CD4-positive, alpha-beta T cell (primary cell): ENCODE results near the gene CRELD1. TPM values are rescaled to one million over a fixed set of nuclear protein-coding genes. Genes with fewer than 3 reads are reported as not detected.
A peak's percentile ranks its signal among the peaks of the same experiment; 100 is the strongest.

Experiments used
- ATAC-seq: fragments of 200-7000 bp; cut with Tn5 transposase; one replicate; pipeline ENCODE4 v1.10.0; 2022; ENCODE audit warnings: mild to moderate bottlenecking; ENCODE audit not compliant: poor library complexity
- CTCF ChIA-PET: fragments of 350-600 bp; sonication (Branson Sonifier 250); formaldehyde crosslinking; loops from one replicate; lab custom pipeline; 2021; ENCODE audit warnings: antibody characterized with exemption, inconsistent platforms; lab: Charles Lee
- POLR2A ChIA-PET: fragments of 350-600 bp; sonication (Branson Sonifier 250); formaldehyde crosslinking; loops from one replicate; lab custom pipeline; 2021; ENCODE audit warnings: antibody characterized with exemption, inconsistent platforms; lab: Charles Lee
- DNase-seq, 14 experiments: peaks; one replicate each; pipeline ENCODE4 v3.0.0-alpha.2; 2013 to 2020; ENCODE audit warnings: mixed read lengths in 2 of 14
- H3K27ac ChIP-seq, 2 donors: one replicate each; pipeline versions ENCODE4 v1.5.1 to v1.7.0; 2013; ENCODE audit warnings: low read length in 2 of 2, low read depth in 1 of 2, mild to moderate bottlenecking in 1 of 2
- H3K27me3 ChIP-seq, 2 experiments: 1 replicate in 1 of 2; 2 replicates in 1 of 2; pipeline versions ENCODE4 v1.6.1 to v1.7.0; 2013; ENCODE audit warnings: low read length in 2 of 2, control low read depth in 1 of 2, mild to moderate bottlenecking in 1 of 2, moderate library complexity in 1 of 2; ENCODE audit not compliant: insufficient read depth in 2 of 2, control insufficient read depth in 1 of 2
- H3K36me3 ChIP-seq: one replicate; pipeline ENCODE4 v1.6.1; 2013; ENCODE audit warnings: low read length, control low read depth; ENCODE audit not compliant: insufficient read depth
- H3K4me1 ChIP-seq: one replicate; pipeline ENCODE4 v1.6.1; 2013; ENCODE audit warnings: low read length, control low read depth; ENCODE audit not compliant: insufficient read depth
- H3K4me3 ChIP-seq: one replicate; pipeline ENCODE4 v1.5.1; 2013; ENCODE audit warnings: mild to moderate bottlenecking, low read length, moderate library complexity
- H3K9me3 ChIP-seq, 2 experiments: 1 replicate in 1 of 2; 2 replicates in 1 of 2; pipeline versions ENCODE4 v1.6.1 to v1.7.0; 2013; ENCODE audit warnings: low read length in 2 of 2, mild to moderate bottlenecking in 2 of 2, control low read depth in 1 of 2, moderate library complexity in 1 of 2; ENCODE audit not compliant: control insufficient read depth in 1 of 2, insufficient read depth in 1 of 2
- H3K27ac Mint-ChIP-seq: one replicate; pipeline ENCODE4 v1.8.0; 2020; ENCODE audit warnings: mixed read lengths
- H3K27me3 Mint-ChIP-seq: one replicate; pipeline ENCODE4 v1.8.0; 2021; ENCODE audit warnings: mixed read lengths
- H3K36me3 Mint-ChIP-seq: one replicate; pipeline ENCODE4 v1.8.0; 2021; ENCODE audit warnings: low read depth, mixed read lengths
- H3K4me1 Mint-ChIP-seq: one replicate; pipeline ENCODE4 v1.8.0; 2021; ENCODE audit warnings: low read depth, mixed read lengths
- H3K4me3 Mint-ChIP-seq: one replicate; pipeline ENCODE4 v1.8.0; 2020; ENCODE audit warnings: mild to moderate bottlenecking, mixed read lengths
- H3K9me3 Mint-ChIP-seq: one replicate; pipeline ENCODE4 v1.8.0; 2020; ENCODE audit warnings: mixed read lengths
- intact Hi-C, 2 experiments: fragments of 100-400 bp; cut with DNase I in 1 of 2; cut with micrococcal nuclease in 1 of 2; formaldehyde crosslinking; loops; one replicate each; pipeline versions ENCODE4 v1.15.1 to v1.9.0; 2023 to 2025; cut with DNase I, micrococcal nuclease
- total RNA-seq, 174 experiments: library from RNA in 2 of 174; stranded (reverse) in 2 of 174; gene quantifications; one replicate each; pipeline ENCODE4 v1.2.3 and lab custom pipeline; 2021 to 2026
- TF ChIP-seq, protein P1 (sequence below): fragments of 200-600 bp; IDR thresholded peaks from one replicate; pipeline ENCODE4 v1.8.0; 2022; ENCODE audit warnings: antibody characterized with exemption, mild to moderate bottlenecking

CRELD1 gene
- total RNA-seq, 2 experiments from 2014 or later = 10.7 to 12.4 TPM

DNA sequence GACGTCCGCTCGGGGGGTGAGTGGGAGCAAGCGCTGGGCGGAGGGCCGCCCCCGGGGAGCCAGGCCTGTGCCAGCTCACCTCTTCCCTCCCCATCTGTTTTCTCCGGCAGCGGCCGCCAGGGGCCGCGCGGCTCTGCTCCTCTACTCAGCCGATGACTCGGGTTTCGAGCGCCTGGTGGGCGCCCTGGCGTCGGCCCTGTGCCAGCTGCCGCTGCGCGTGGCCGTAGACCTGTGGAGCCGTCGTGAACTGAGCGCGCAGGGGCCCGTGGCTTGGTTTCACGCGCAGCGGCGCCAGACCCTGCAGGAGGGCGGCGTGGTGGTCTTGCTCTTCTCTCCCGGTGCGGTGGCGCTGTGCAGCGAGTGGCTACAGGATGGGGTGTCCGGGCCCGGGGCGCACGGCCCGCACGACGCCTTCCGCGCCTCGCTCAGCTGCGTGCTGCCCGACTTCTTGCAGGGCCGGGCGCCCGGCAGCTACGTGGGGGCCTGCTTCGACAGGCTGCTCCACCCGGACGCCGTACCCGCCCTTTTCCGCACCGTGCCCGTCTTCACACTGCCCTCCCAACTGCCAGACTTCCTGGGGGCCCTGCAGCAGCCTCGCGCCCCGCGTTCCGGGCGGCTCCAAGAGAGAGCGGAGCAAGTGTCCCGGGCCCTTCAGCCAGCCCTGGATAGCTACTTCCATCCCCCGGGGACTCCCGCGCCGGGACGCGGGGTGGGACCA lies 632 bp upstream of the CRELD1 start:
- no peaks in the 10 kb centered on the region for H3K27me3 Mint-ChIP-seq

DNA sequence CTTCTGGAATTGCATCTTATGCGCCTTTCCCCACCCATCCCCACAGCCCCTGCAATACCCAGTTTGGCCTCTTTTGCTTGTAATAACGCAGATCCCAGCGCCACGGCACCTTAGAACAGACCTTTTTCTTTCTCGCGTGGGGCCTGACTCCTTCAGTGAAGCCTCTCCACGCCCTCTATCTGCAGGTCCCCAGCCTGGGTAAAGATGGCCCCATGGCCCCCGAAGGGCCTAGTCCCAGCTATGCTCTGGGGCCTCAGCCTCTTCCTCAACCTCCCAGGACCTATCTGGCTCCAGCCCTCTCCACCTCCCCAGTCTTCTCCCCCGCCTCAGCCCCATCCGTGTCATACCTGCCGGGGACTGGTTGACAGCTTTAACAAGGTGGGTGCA lies 594 bp downstream of the CRELD1 start:
- ChIA-PET CTCF (interaction anchor here (1.9 to 2.6 kb wide), 4 partner anchors 17 to 53 kb away, joined by 4 to 18 read pairs (median 13); partner anchors contain the start of genes EMC3, JAGN1 and PRRT3), POLR2A (interaction anchor here (1.3 to 5.1 kb wide), 17 partner anchors 8 to 538 kb away, joined by 4 to 98 read pairs (median 18); partner anchors contain the start of genes EMC3, IL17RC, JAGN1 and MTMR14)
- no peaks in the 10 kb centered on the region for H3K9me3 Mint-ChIP-seq
- Histone ChIP-seq H3K9me3 (no peaks in the 10 kb centered on the region), H3K27me3 (no peaks in the 10 kb centered on the region), H3K27ac (peak overlapping the region; percentile 90 to 91), H3K4me1 (peaks cover 45% of the 10 kb centered on the region), H3K4me3 (peak overlapping the region; percentile 65), H3K36me3 (peaks cover 27% of the 10 kb centered on the region)
- H3K27ac Mint-ChIP-seq = peak overlapping the region; percentile 99
- peak overlapping the region; percentile 99 for H3K4me3 Mint-ChIP-seq
- no peaks in the 10 kb centered on the region for H3K27me3 Mint-ChIP-seq
- ATAC-seq (peak; percentile 24), DNase-seq (peak in 10 of 14 experiments; percentile 20 to 78 (median 34))
- intact Hi-C loops = loop anchor here (2.0 to 10.0 kb wide), 7 partner anchors 53 to 537 kb away; partner anchors contain the start of genes EMC3 (in 1 of the 2), RPUSD3 (in 1 of the 2), SEC13 (in 1 of the 2) and SETD5 (in 1 of the 2)
- TF ChIP-seq, protein P1, sequence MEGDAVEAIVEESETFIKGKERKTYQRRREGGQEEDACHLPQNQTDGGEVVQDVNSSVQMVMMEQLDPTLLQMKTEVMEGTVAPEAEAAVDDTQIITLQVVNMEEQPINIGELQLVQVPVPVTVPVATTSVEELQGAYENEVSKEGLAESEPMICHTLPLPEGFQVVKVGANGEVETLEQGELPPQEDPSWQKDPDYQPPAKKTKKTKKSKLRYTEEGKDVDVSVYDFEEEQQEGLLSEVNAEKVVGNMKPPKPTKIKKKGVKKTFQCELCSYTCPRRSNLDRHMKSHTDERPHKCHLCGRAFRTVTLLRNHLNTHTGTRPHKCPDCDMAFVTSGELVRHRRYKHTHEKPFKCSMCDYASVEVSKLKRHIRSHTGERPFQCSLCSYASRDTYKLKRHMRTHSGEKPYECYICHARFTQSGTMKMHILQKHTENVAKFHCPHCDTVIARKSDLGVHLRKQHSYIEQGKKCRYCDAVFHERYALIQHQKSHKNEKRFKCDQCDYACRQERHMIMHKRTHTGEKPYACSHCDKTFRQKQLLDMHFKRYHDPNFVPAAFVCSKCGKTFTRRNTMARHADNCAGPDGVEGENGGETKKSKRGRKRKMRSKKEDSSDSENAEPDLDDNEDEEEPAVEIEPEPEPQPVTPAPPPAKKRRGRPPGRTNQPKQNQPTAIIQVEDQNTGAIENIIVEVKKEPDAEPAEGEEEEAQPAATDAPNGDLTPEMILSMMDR = no peak
- H3K4me1 Mint-ChIP-seq = peaks cover 65% of the 10 kb centered on the region
- H3K36me3 Mint-ChIP-seq = peaks cover 37% of the 10 kb centered on the region

More for the DNA sequence above, 632 bp upstream of the CRELD1 start:
- Histone ChIP-seq H3K9me3 (no peaks in the 10 kb centered on the region), H3K4me3 (peak overlapping the region; percentile 65), H3K27ac (peak overlapping the region; percentile 90 to 91), H3K4me1 (peaks cover 45% of the 10 kb centered on the region), H3K27me3 (no peaks in the 10 kb centered on the region), H3K36me3 (peaks cover 26% of the 10 kb centered on the region)
- peaks cover 33% of the 10 kb centered on the region for H3K36me3 Mint-ChIP-seq
- ChIA-PET CTCF (interaction anchor here (0.5 to 3.3 kb wide), 39 partner anchors 10 to 570 kb away, joined by 3 to 20 read pairs (median 6); partner anchors contain the start of genes ARPC4, EMC3, FANCD2 and IL17RE), POLR2A (interaction anchor here (0.6 to 5.1 kb wide), 44 partner anchors 9 to 570 kb away, joined by 3 to 98 read pairs (median 7); partner anchors contain the start of genes ARPC4, BRK1, BRPF1 and EMC3)
- no peaks in the 10 kb centered on the region for H3K9me3 Mint-ChIP-seq
- peak overlapping the region; percentile 99 for H3K27ac Mint-ChIP-seq
- H3K4me3 Mint-ChIP-seq = peak overlapping the region; percentile 99
- intact Hi-C loops = loop anchor here (1.0 to 10.0 kb wide), 13 partner anchors 13 to 536 kb away; partner anchors contain the start of genes FANCD2 (in 2 of the 2), JAGN1 (in 2 of the 2), BRK1 (in 1 of the 2) and EMC3 (in 1 of the 2)
- peaks cover 65% of the 10 kb centered on the region for H3K4me1 Mint-ChIP-seq
- DNase-seq (peak; percentile 78 to 94 (median 85)), ATAC-seq (peak; percentile 50)
- TF ChIP-seq, protein P1 = peak; percentile 87

DNA sequence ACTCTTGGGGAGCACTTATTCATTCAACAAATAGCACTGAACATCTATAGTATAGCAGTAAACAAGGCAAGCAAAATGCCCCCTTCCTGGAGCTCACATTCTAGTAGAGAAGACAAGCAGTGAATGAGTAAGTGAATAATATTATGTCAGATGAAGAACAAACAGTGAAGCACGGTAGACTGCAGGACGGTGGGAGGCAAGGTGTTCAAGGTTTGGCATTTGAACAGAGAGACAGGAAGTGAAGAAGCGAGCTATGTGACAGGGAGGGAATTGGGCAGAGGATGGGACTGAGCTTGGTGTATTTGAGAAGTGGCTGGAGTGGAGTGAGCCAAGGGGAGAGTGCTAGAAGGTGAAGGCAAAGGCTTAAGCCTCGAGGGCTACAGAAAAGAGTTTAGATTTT lies 1.4 kb downstream of the CRELD1 start:
- ATAC-seq (no peak), DNase-seq (no peak)
- H3K27ac ChIP-seq = no peak overlapping the region
- Mint-ChIP-seq H3K27ac (peak overlapping the region; percentile 99), H3K27me3 (no peaks in the 10 kb centered on the region), H3K9me3 (no peaks in the 10 kb centered on the region), H3K4me1 (peaks cover 65% of the 10 kb centered on the region), H3K36me3 (peaks cover 37% of the 10 kb centered on the region), H3K4me3 (peak overlapping the region; percentile 99)
- TF ChIP-seq, protein P1 = no peak
- CTCF ChIA-PET = interaction anchor here (1.9 kb wide), 1 partner anchor 17 kb away, joined by 4 read pairs; the partner anchor contains the start of gene PRRT3
- H3K9me3 ChIP-seq = no peaks in the 10 kb centered on the region
- no peak overlapping the region for H3K4me3 ChIP-seq
- H3K4me1 ChIP-seq = peaks cover 45% of the 10 kb centered on the region
- intact Hi-C loops = loop anchor here (2.0 to 10.0 kb wide), 7 partner anchors 52 to 538 kb away; partner anchors contain the start of genes EMC3 (in 1 of the 2), RPUSD3 (in 1 of the 2), SEC13 (in 1 of the 2) and SETD5 (in 1 of the 2)
- H3K36me3 ChIP-seq = peaks cover 27% of the 10 kb centered on the region
- POLR2A ChIA-PET = interaction anchor here (0.7 to 5.1 kb wide), 5 partner anchors 12 to 53 kb away, joined by 3 to 86 read pairs (median 18); partner anchors contain the start of genes JAGN1 and PRRT3
- H3K27me3 ChIP-seq = no peaks in the 10 kb centered on the region
